HG02884 (cell line): Measurements from ENCODE around the gene DKK1.
"Not testable (repeated sequence)": the region's sequence is repeated elsewhere in the genome, so short reads cannot be mapped to it uniquely, and the experiment has no call there.

Experiments
- ATAC-seq: cut with Tn5 transposase; IDR thresholded peaks from one replicate; pipeline ENCODE4 v1.9.1; 2021; ENCODE audit warnings: mild to moderate bottlenecking, moderate library complexity; ENCODE audit not compliant: unreplicated experiment

DKK1 gene

DNA sequence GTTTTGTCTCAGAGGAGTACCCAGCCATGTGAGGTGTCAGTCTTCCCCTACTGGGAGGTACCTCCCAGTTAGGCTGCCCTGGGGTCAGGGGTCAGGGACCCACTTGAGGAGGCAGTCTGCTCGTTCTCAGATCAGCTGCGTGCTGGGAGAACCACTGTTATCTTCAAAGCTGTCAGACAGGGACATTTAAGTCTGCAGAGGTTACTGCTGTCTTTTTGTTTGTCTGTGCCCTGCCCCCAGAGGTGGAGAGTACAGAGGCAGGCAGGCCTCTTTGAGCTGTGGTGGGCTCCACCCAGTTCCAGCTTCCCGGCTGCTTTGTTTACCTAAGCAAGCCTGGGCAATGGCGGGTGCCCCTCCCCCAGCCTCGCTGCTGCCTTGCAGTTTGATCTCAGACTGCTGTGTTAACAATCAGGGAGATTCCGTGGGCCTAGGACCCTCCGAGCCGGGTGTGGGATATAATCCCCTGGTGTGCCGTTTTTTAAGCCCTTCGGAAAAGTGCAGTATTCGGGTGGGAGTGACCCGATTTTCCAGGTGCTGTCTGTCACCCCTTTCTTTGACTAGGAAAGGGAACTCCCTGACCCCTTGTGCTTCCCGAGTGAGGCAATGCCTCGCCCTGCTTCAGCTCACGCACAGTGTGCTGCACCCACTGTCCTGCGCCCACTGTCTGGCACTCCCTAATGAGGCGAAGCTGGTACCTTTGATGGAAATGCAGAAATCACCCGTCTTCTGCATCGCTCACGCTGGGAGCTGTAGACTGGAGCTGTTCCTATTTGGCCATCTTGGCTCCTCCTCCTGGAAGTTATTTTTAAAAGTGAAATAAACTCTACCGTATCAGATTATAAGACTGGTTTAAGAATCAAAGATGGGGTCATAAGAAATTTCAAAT lies 51.7 kb downstream of the DKK1 start:
- not testable (repeated sequence) for ATAC-seq
